GM12878 (cell line): ENCODE results near the gene TXNRD3. TPM values are rescaled to one million over a fixed set of nuclear protein-coding genes. Genes with fewer than 3 reads are reported as not detected.

Experiments used
- BACH1 ChIP-seq: fragments of 450-650 bp; IDR thresholded peaks from 2 replicates; pipeline ENCODE4 v1.6.1; 2017; ENCODE audit warnings: mild to moderate bottlenecking, borderline replicate concordance
- CBFB ChIP-seq: IDR thresholded peaks from 2 replicates; pipeline ENCODE4 v1.6.1; 2016; ENCODE audit warnings: antibody characterized with exemption, low read depth
- CREM ChIP-seq: IDR thresholded peaks from 2 replicates; pipeline ENCODE4 v1.6.1; 2014; ENCODE audit warnings: antibody characterized with exemption, low read depth
- KLF5 ChIP-seq: fragments of 450-650 bp; IDR thresholded peaks from 2 replicates; pipeline ENCODE4 v1.6.1; 2014; ENCODE audit warnings: mild to moderate bottlenecking; ENCODE audit not compliant: partially characterized antibody
- LARP7 ChIP-seq: fragments of 450-650 bp; IDR thresholded peaks from 2 replicates; pipeline ENCODE4 v1.6.1; 2017; ENCODE audit warnings: mild to moderate bottlenecking
- MTA3 ChIP-seq: IDR thresholded peaks from 2 replicates; pipeline ENCODE4 v1.6.1; 2012; ENCODE audit warnings: low read length, inconsistent platforms, borderline replicate concordance
- MYC ChIP-seq: IDR thresholded peaks from 2 replicates; pipeline ENCODE4 v1.6.1; 2011; ENCODE audit warnings: mild to moderate bottlenecking, low read length, moderate library complexity, inconsistent platforms; ENCODE audit not compliant: insufficient read depth, insufficient replicate concordance, insufficient read length, severe bottlenecking
- NBN ChIP-seq: fragments of 450-650 bp; IDR thresholded peaks from 2 replicates; pipeline ENCODE4 v1.6.1; 2016
- NFYB ChIP-seq: IDR thresholded peaks from 2 replicates; pipeline ENCODE4 v1.6.1; 2011; ENCODE audit warnings: low read depth, mild to moderate bottlenecking, low read length, improper control_type of control experiment, moderate library complexity; ENCODE audit not compliant: insufficient read depth
- POLR2A ChIP-seq: IDR thresholded peaks from 2 replicates; pipeline ENCODE4 v1.6.1; 2011; ENCODE audit warnings: low read depth, mild to moderate bottlenecking, low read length
- RBBP5 ChIP-seq: fragments of 200-600 bp; sonication (generic); conservative IDR thresholded peaks from 2 replicates; pipeline ENCODE4 v1.6.1; 2016
- SMAD5 ChIP-seq: IDR thresholded peaks from 2 replicates; pipeline ENCODE4 v1.6.1; 2016; ENCODE audit warnings: antibody characterized with exemption, low read depth
- TAF1 ChIP-seq: IDR thresholded peaks from 2 replicates; pipeline ENCODE4 v1.6.1; 2011; ENCODE audit warnings: mild to moderate bottlenecking, low read depth, low read length, borderline replicate concordance
- TARDBP ChIP-seq: IDR thresholded peaks from 2 replicates; pipeline ENCODE4 v1.6.1; 2016; ENCODE audit warnings: borderline replicate concordance
- ZBED1 ChIP-seq: IDR thresholded peaks from 2 replicates; pipeline ENCODE4 v1.6.1; 2016; ENCODE audit warnings: borderline replicate concordance
- ZNF274 ChIP-seq: IDR thresholded peaks from one replicate; pipeline ENCODE4 v1.8.0; 2011; ENCODE audit not compliant: insufficient read length, insufficient read depth
- polyA plus RNA-seq, 11 experiments: library from polyadenylated mRNA; depleted of rRNA in 4 of 11; unstranded in 6 of 11; stranded (reverse) in 5 of 11; fragments of >200 nt; fragmentation: Nextera tagmentation in 4 of 11; fragmentation: Illumina TruSeq in 1 of 11; extraction: Ambion mirVana in 4 of 11; extraction: Trizol in 1 of 11; gene quantifications; 1 replicate in 1 of 11; 2 replicates in 10 of 11; pipeline versions ENCODE4 v1.2.1 to v1.2.3, GENCODE V29; 2011 to 2016; ENCODE audit warnings: inconsistent platforms in 2 of 11, missing spikeins in 2 of 11, low read depth in 1 of 11
- total RNA-seq, 4 experiments: library from RNA; depleted of rRNA in 3 of 4; stranded (reverse); fragments of >200 nt in 3 of 4; fragmentation: Illumina TruSeq in 1 of 4; extraction: Trizol in 1 of 4; gene quantifications; 2 replicates each; pipeline versions ENCODE4 v1.2.1 to v1.2.3, GENCODE V29; 2013 to 2021
- TF ChIP-seq, protein P1 (sequence below): fragments of 450-650 bp; IDR thresholded peaks from 2 replicates; pipeline ENCODE4 v1.6.1; 2016; ENCODE audit warnings: mild to moderate bottlenecking, moderate library complexity, borderline replicate concordance
- TF ChIP-seq, protein P2 (sequence below): IDR thresholded peaks from 2 replicates; pipeline ENCODE4 v1.6.1; 2011; ENCODE audit warnings: mild to moderate bottlenecking, low read depth, low read length, moderate library complexity; ENCODE audit not compliant: insufficient replicate concordance
- TF ChIP-seq, protein P3 (sequence below): fragments of 450-650 bp; conservative IDR thresholded peaks from 2 replicates; pipeline ENCODE4 v1.6.1; 2017; ENCODE audit warnings: mild to moderate bottlenecking, moderate library complexity

The TXNRD3 gene
- total and polyA plus RNA-seq, 10 of the 15 experiments (the other 5 are each of a cell fraction or from before 2014, with no cell fraction given): not detected

DNA sequence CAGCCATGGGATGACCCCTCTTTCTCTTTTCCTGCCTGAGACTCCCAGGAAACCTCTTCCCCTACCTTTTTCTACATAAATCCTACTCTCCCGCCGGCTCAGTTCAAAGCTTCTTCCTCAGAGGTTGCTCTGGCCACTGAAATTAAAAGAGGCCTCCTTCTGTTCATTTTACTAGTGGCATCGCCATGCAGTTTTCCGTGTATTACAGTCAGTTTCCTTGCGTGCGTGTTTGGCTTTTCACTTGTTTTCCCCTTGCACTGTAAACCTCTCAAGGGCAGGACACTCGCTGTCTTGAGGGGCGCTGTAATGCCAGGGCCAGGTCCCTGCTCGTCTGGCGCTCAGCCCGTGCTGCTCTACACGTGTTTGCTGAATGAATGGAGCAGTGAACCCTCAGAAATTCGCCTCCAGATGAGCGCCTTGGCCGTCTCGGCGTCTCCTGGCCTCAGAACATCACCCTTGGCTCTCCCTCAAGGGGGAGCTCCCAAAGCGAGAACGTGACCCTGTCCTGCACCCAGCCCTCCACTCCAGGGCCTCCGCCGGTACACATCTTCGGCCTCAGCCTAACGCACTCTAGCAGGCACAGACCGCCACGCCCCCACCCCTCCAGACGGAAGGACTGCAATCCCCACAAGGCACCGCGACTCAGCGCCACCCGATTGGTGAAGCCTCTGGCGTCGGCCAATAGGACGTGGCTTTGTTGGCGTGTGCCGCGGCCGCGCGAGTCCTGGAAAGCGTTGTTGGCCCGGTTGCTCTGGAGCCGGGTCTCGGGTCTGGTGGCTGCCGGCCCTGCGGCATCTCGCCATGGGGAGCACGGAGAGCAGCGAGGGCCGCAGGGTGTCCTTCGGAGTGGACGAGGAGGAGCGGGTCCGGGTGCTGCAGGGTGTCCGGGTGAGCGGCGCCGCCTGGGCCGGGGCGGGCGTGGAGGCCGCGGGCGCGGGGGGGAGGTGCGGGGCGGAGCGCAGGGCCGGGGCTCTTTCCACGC is 48.9 kb upstream of the TXNRD3 start, which contains the start of gene CHCHD6 (continued):
- TF ChIP-seq MYC (peak; percentile 16), KLF5 (no peak), RBBP5 (no peak), CREM (peak; percentile 89), SMAD5 (no peak), TARDBP (peak; percentile 93), LARP7 (peak; percentile 71; the same call in 1 of the 2 replicates), POLR2A (peak; percentile 31; the same call in 1 of the 2 replicates), TAF1 (no peak), ZBED1 (no peak), BACH1 (peak; percentile 48; the same call in 1 of the 2 replicates), CBFB (0 out of 2 replicates have a peak, but pooled peaks have one; percentile 23), ZNF274 (no peak), MTA3 (no peak), NBN (0 out of 2 replicates have a peak, but pooled peaks have one; percentile 40), NFYB (peak; percentile 97)
- TF ChIP-seq, protein P1, sequence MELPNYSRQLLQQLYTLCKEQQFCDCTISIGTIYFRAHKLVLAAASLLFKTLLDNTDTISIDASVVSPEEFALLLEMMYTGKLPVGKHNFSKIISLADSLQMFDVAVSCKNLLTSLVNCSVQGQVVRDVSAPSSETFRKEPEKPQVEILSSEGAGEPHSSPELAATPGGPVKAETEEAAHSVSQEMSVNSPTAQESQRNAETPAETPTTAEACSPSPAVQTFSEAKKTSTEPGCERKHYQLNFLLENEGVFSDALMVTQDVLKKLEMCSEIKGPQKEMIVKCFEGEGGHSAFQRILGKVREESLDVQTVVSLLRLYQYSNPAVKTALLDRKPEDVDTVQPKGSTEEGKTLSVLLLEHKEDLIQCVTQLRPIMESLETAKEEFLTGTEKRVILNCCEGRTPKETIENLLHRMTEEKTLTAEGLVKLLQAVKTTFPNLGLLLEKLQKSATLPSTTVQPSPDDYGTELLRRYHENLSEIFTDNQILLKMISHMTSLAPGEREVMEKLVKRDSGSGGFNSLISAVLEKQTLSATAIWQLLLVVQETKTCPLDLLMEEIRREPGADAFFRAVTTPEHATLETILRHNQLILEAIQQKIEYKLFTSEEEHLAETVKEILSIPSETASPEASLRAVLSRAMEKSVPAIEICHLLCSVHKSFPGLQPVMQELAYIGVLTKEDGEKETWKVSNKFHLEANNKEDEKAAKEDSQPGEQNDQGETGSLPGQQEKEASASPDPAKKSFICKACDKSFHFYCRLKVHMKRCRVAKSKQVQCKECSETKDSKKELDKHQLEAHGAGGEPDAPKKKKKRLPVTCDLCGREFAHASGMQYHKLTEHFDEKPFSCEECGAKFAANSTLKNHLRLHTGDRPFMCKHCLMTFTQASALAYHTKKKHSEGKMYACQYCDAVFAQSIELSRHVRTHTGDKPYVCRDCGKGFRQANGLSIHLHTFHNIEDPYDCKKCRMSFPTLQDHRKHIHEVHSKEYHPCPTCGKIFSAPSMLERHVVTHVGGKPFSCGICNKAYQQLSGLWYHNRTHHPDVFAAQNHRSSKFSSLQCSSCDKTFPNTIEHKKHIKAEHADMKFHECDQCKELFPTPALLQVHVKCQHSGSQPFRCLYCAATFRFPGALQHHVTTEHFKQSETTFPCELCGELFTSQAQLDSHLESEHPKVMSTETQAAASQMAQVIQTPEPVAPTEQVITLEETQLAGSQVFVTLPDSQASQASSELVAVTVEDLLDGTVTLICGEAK: peak; percentile 34; the same call in 1 of the 2 replicates
- TF ChIP-seq, protein P2, sequence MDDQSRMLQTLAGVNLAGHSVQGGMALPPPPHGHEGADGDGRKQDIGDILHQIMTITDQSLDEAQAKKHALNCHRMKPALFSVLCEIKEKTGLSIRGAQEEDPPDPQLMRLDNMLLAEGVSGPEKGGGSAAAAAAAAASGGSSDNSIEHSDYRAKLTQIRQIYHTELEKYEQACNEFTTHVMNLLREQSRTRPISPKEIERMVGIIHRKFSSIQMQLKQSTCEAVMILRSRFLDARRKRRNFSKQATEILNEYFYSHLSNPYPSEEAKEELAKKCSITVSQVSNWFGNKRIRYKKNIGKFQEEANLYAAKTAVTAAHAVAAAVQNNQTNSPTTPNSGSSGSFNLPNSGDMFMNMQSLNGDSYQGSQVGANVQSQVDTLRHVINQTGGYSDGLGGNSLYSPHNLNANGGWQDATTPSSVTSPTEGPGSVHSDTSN: no peak
- TF ChIP-seq, protein P3, sequence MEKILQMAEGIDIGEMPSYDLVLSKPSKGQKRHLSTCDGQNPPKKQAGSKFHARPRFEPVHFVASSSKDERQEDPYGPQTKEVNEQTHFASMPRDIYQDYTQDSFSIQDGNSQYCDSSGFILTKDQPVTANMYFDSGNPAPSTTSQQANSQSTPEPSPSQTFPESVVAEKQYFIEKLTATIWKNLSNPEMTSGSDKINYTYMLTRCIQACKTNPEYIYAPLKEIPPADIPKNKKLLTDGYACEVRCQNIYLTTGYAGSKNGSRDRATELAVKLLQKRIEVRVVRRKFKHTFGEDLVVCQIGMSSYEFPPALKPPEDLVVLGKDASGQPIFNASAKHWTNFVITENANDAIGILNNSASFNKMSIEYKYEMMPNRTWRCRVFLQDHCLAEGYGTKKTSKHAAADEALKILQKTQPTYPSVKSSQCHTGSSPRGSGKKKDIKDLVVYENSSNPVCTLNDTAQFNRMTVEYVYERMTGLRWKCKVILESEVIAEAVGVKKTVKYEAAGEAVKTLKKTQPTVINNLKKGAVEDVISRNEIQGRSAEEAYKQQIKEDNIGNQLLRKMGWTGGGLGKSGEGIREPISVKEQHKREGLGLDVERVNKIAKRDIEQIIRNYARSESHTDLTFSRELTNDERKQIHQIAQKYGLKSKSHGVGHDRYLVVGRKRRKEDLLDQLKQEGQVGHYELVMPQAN: 0 out of 2 replicates have a peak, but pooled peaks have one; percentile 44
